ENCODE measurements around the gene IGSF6. TPM values are rescaled to one million over a fixed set of nuclear protein-coding genes. Genes with fewer than 3 reads are reported as not detected.

The IGSF6 gene
- total and polyA plus RNA-seq, 9 of the 15 experiments (the other 6 are each of a cell fraction or from before 2014, with no cell fraction given): 0.07 TPM; not detected in 8

DNA sequence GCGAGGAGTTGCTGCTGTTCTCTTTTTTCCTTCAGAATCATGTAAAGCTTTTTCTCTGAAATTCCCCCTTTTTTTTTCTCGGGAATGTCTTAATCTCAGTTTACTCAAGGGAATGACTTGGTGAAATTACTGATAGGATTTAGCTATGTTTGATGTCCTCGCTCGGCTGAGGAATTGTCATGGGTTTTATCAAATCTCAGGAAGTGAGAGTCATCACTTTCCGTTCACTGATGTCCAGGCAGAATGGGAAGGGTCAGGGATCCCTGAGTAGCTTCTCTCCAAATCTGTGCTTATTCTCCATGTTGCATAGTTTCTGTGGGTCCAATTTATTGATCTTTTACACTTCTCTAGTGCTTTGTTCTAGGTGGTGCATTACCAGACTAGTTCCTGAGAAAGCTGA, 6.3 kb downstream of the IGSF6 start:
- H3K79me2 ChIP-seq (ENCODE audit: control insufficient read depth, insufficient read depth, low read length): no peaks in the 10 kb centered on the region
- CTCF ChIA-PET (ENCODE audit: low intra/inter-chr PET ratio): interaction anchor here (0.9 kb wide), 1 partner anchor 62 kb away, joined by 3 read pairs; no protein-coding TSS in a partner anchor
- DNase-seq (ENCODE audit: extremely low read depth in 1 of 4, low spot score in 3 of 4) (no peak), FAIRE-seq (no peak), ATAC-seq (no peak)
- H3K9me1 ChIP-seq (ENCODE audit: control insufficient read depth, insufficient read depth, low read length): no peaks in the 10 kb centered on the region
- no TSS peak for BruUV-seq (replicated peaks)
- in situ Hi-C loops (cut with MboI): loop anchor here (5.0 kb wide), 1 partner anchor 59 kb away; no protein-coding TSS in a partner anchor
- TF ChIP-seq HLTF (IDR thresholded peaks at IDR 0.05) (no peak), XRCC5 (IDR thresholded peaks at IDR 0.05; ENCODE audit: low read depth, low read length) (no peak), SAFB2 (IDR thresholded peaks at IDR 0.05; ENCODE audit: borderline replicate concordance, low read depth, low read length, severe bottlenecking) (no peak), PHF20 (IDR thresholded peaks at IDR 0.05; ENCODE audit: partially characterized antibody) (no peak), NFIX (CRISPR knock-in tag; IDR thresholded peaks at IDR 0.05; ENCODE audit: low read depth) (no peak), HNRNPK (IDR thresholded peaks at IDR 0.05; ENCODE audit: low read depth, low read length, poor library complexity, severe bottlenecking) (no peak), KAT2B (IDR thresholded peaks at IDR 0.05; ENCODE audit: low read depth, low read length) (no peak), GABPB1 (CRISPR knock-in tag; IDR thresholded peaks at IDR 0.05) (no peak), NFE2L1 (tag; IDR thresholded peaks at IDR 0.05; ENCODE audit: borderline replicate concordance, low read depth) (no peak), EP300 (IDR thresholded peaks at IDR 0.05; ENCODE audit: low read length) (no peak)
- TF ChIP-seq, protein P1, sequence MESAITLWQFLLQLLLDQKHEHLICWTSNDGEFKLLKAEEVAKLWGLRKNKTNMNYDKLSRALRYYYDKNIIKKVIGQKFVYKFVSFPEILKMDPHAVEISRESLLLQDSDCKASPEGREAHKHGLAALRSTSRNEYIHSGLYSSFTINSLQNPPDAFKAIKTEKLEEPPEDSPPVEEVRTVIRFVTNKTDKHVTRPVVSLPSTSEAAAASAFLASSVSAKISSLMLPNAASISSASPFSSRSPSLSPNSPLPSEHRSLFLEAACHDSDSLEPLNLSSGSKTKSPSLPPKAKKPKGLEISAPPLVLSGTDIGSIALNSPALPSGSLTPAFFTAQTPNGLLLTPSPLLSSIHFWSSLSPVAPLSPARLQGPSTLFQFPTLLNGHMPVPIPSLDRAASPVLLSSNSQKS (CRISPR knock-in tag; IDR thresholded peaks at IDR 0.05): no peak
- 55% methylated on average over 4 of the region's 5 CpGs for WGBS (ENCODE audit: insufficient coverage, low coverage, missing lambda C conversion rate)
- H3K9ac ChIP-seq (ENCODE audit: insufficient read depth in 1 of 2, low read depth in 2 of 2, low read length in 2 of 2): no peak overlapping the region
- intact Hi-C loops (cut with micrococcal nuclease): no loop called here
- no peak overlapping the region for H3K4me3 ChIP-seq
- peaks cover 6% of the 10 kb centered on the region; the same call in 2 of the 3 replicates for H3K36me3 ChIP-seq (ENCODE audit: control insufficient read depth, insufficient read depth, low read length)
- no peaks in the 10 kb centered on the region for H4K20me1 ChIP-seq (replicated peaks; ENCODE audit: control insufficient read depth, insufficient read depth, low read length)
- no peaks in the 10 kb centered on the region for H3K27me3 ChIP-seq (ENCODE audit: control insufficient read depth in 2 of 2, insufficient read depth in 2 of 2, low read length in 2 of 2)
- POLR2A ChIA-PET: interaction anchor here (0.9 to 1.2 kb wide), 3 partner anchors 16 to 30 kb away, joined by 3 to 4 read pairs (median 3); no protein-coding TSS in a partner anchor
- no peak overlapping the region for H3K4me2 ChIP-seq (ENCODE audit: insufficient read depth, low read length)
- H3K9me3 ChIP-seq (replicated peaks; ENCODE audit: control insufficient read depth, insufficient read depth, low read depth, low read length): no peaks in the 10 kb centered on the region
- H2AFZ ChIP-seq (ENCODE audit: low read depth, low read length): no peak overlapping the region
- no peaks in the 10 kb centered on the region; a peak in 3 of 5 replicates for H3K4me1 ChIP-seq (replicated peaks in 1 of 2; ENCODE audit: control insufficient read depth in 2 of 2, insufficient read depth in 2 of 2, low read length in 2 of 2)
- H3K27ac ChIP-seq (ENCODE audit: extremely low read depth, low read depth, low read length): no peak overlapping the region
